WTC11 (cell line): ENCODE measurements around the gene TNS3. TPM values are rescaled to one million over a fixed set of nuclear protein-coding genes. Genes with fewer than 3 reads are reported as not detected.

ENCODE experiments used
- ATAC-seq: fragments of 200-7000 bp; cut with Tn5 transposase; 2 replicates; pipeline ENCODE4 v1.10.0; 2021; ENCODE audit warnings: mild to moderate bottlenecking, moderate library complexity
- CTCF ChIA-PET: fragments of 300-600 bp; sonication (Branson Sonifier 250); formaldehyde crosslinking; loops from one replicate; lab custom pipeline; 2021; ENCODE audit warnings: antibody characterized with exemption; lab: Charles Lee
- POLR2A ChIA-PET: fragments of 350-600 bp; sonication (Branson Sonifier 250); formaldehyde crosslinking; loops from one replicate; lab custom pipeline; 2021; ENCODE audit warnings: antibody characterized with exemption; lab: Charles Lee
- DNase-seq: peaks from one replicate; pipeline ENCODE4 v3.0.0; 2021; ENCODE audit warnings: low spot score
- H3K27ac Mint-ChIP-seq: 2 replicates; pipeline ENCODE4 v1.8.0; 2021; ENCODE audit warnings: mixed read lengths
- H3K27me3 Mint-ChIP-seq: 2 replicates; pipeline ENCODE4 v1.8.0; 2021; ENCODE audit warnings: low read depth, mild to moderate bottlenecking, moderate library complexity, mixed read lengths
- H3K36me3 Mint-ChIP-seq: 2 replicates; pipeline ENCODE4 v1.8.0; 2021; ENCODE audit warnings: mixed read lengths
- H3K4me1 Mint-ChIP-seq: 2 replicates; pipeline ENCODE4 v1.8.0; 2022; ENCODE audit warnings: mixed read lengths
- H3K4me3 Mint-ChIP-seq: 2 replicates; pipeline ENCODE4 v1.8.0; 2021; ENCODE audit warnings: mild to moderate bottlenecking, moderate library complexity, mixed read lengths
- H3K9me3 Mint-ChIP-seq: 2 replicates; pipeline ENCODE4 v1.8.0; 2021; ENCODE audit warnings: mixed read lengths
- AR ChIP-seq: fragments of 250-450 bp; sonication (Bioruptor Pico); IDR thresholded peaks from 2 replicates; pipeline ENCODE4 v1.9.0; 2021; ENCODE audit warnings: mild to moderate bottlenecking
- CDX4 ChIP-seq: fragments of 250-450 bp; sonication (Bioruptor Pico); IDR thresholded peaks from 2 replicates; pipeline ENCODE4 v1.9.0; 2021; ENCODE audit warnings: moderate library complexity, mild to moderate bottlenecking, inconsistent platforms, borderline replicate concordance
- E2F5 ChIP-seq: sonication (generic); formaldehyde crosslinking; IDR thresholded peaks from 2 replicates; pipeline ENCODE4 v1.8.1; 2022; ENCODE audit warnings: mild to moderate bottlenecking, moderate library complexity, missing genetic modification reagents
- ELF4 ChIP-seq: sonication (generic); formaldehyde crosslinking; IDR thresholded peaks from 2 replicates; pipeline ENCODE4 v1.8.1; 2022; ENCODE audit warnings: low read depth, mild to moderate bottlenecking, moderate library complexity, missing genetic modification reagents
- MAX ChIP-seq: sonication (generic); formaldehyde crosslinking; IDR thresholded peaks from 2 replicates; pipeline ENCODE4 v1.8.0; 2022; ENCODE audit warnings: mild to moderate bottlenecking, missing genetic modification reagents
- MXD4 ChIP-seq: fragments of 250-450 bp; sonication (Bioruptor Pico); IDR thresholded peaks from 2 replicates; pipeline ENCODE4 v1.8.0; 2021; ENCODE audit warnings: mild to moderate bottlenecking, moderate library complexity, borderline replicate concordance
- PREB ChIP-seq: sonication (generic); formaldehyde crosslinking; IDR thresholded peaks from 2 replicates; pipeline ENCODE4 v1.8.1; 2022; ENCODE audit warnings: mild to moderate bottlenecking, missing genetic modification reagents, moderate library complexity, borderline replicate concordance
- SMAD3 ChIP-seq: sonication (generic); formaldehyde crosslinking; IDR thresholded peaks from 2 replicates; pipeline ENCODE4 v1.8.0; 2022; ENCODE audit warnings: missing genetic modification reagents, mild to moderate bottlenecking, borderline replicate concordance
- SMAD4 ChIP-seq: sonication (generic); formaldehyde crosslinking; IDR thresholded peaks from 2 replicates; pipeline ENCODE4 v1.8.0; 2022; ENCODE audit warnings: mild to moderate bottlenecking, missing genetic modification reagents
- TP53 ChIP-seq: sonication (generic); formaldehyde crosslinking; IDR thresholded peaks from 2 replicates; pipeline ENCODE4 v1.8.1; 2023; ENCODE audit warnings: mild to moderate bottlenecking, missing genetic modification reagents
- ZNF317 ChIP-seq: sonication (generic); formaldehyde crosslinking; IDR thresholded peaks from 2 replicates; pipeline ENCODE4 v1.8.1; 2023; ENCODE audit warnings: low read depth, mild to moderate bottlenecking, moderate library complexity, missing genetic modification reagents, borderline replicate concordance
- ZNF416 ChIP-seq: fragments of 250-450 bp; sonication (Bioruptor Pico); IDR thresholded peaks from 2 replicates; pipeline ENCODE4 v1.9.0; 2021; ENCODE audit warnings: mild to moderate bottlenecking, inconsistent platforms
- ZNF532 ChIP-seq: fragments of 250-450 bp; sonication (Bioruptor Pico); IDR thresholded peaks from 2 replicates; pipeline ENCODE4 v1.9.0; 2021; ENCODE audit warnings: mild to moderate bottlenecking, borderline replicate concordance
- total RNA-seq: library from RNA; stranded (reverse); gene quantifications from 3 replicates; pipeline ENCODE4 v1.2.3, GENCODE V29; 2021

TNS3 gene
- total RNA-seq, 1 experiment from 2014 or later: 37.7 TPM

- no peak for TF ChIP-seq ZNF532
- no peak for TF ChIP-seq ZNF317
- no peak for TF ChIP-seq CDX4 (CRISPR knock-in tag)
- TF ChIP-seq E2F5 (CRISPR knock-in tag): no peak
- no peak for TF ChIP-seq PREB
- TF ChIP-seq TP53 (CRISPR knock-in tag): no peak
- no peak for TF ChIP-seq ZNF416 (CRISPR knock-in tag)
- no peak for TF ChIP-seq SMAD4 (CRISPR knock-in tag)
- no peak for TF ChIP-seq MXD4 (CRISPR knock-in tag)
- TF ChIP-seq, all 79 proteins: peak for 0
These were observed 24.6 kb downstream of the TNS3 start (continued) for GRCh38 chr7:47557317-47557693.

- no peak for ATAC-seq
- no peak for DNase-seq
- Mint-ChIP-seq H3K4me1 (peaks cover 37% of the 10 kb centered on the region), H3K27ac (peak overlapping the region; percentile 70), H3K4me3 (no peak overlapping the region), H3K9me3 (peaks cover 13% of the 10 kb centered on the region), H3K27me3 (no peaks in the 10 kb centered on the region), H3K36me3 (peaks cover 16% of the 10 kb centered on the region)
- TF ChIP-seq ELF4 (no peak), AR (no peak), MAX (CRISPR knock-in tag) (no peak), SMAD3 (CRISPR knock-in tag) (no peak)
- ChIA-PET CTCF (no interaction called here), POLR2A (no interaction called here)
These were observed 25.3 kb downstream of the TNS3 start for GRCh38 chr7:47556511-47557180.
